ENCODE results near the gene COL4A5.

- TF ChIP-seq, protein P1, sequence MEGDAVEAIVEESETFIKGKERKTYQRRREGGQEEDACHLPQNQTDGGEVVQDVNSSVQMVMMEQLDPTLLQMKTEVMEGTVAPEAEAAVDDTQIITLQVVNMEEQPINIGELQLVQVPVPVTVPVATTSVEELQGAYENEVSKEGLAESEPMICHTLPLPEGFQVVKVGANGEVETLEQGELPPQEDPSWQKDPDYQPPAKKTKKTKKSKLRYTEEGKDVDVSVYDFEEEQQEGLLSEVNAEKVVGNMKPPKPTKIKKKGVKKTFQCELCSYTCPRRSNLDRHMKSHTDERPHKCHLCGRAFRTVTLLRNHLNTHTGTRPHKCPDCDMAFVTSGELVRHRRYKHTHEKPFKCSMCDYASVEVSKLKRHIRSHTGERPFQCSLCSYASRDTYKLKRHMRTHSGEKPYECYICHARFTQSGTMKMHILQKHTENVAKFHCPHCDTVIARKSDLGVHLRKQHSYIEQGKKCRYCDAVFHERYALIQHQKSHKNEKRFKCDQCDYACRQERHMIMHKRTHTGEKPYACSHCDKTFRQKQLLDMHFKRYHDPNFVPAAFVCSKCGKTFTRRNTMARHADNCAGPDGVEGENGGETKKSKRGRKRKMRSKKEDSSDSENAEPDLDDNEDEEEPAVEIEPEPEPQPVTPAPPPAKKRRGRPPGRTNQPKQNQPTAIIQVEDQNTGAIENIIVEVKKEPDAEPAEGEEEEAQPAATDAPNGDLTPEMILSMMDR (IDR thresholded peaks at IDR 0.05 in 8 of 11, conservative IDR thresholded peaks at IDR 0.05 in 3 of 11) = no peak
- TF ChIP-seq POLR2AphosphoS5 (IDR thresholded peaks at IDR 0.05) (no peak), POLR2A (IDR thresholded peaks at IDR 0.05) (no peak)
Measured at GRCh38 chrX:108396986-108397385, 42.7 kb upstream of the COL4A5 start.
